AG09309 (cell line): Measurements from ENCODE around the gene IL15RA.

Experiments
- DNase-seq: peaks from one replicate; pipeline ENCODE4 v3.0.0-alpha.2; 2010; ENCODE audit warnings: low read depth
- H3K4me3 ChIP-seq: 2 replicates; pipeline ENCODE4 v1.5.1; 2011; ENCODE audit warnings: mild to moderate bottlenecking, low read depth, low read length, moderate library complexity; ENCODE audit not compliant: control insufficient read depth
- TF ChIP-seq, protein P1 (sequence below): IDR thresholded peaks from 2 replicates; pipeline ENCODE4 v1.5.1; 2011; ENCODE audit warnings: mild to moderate bottlenecking, low read depth, low read length, inconsistent platforms; ENCODE audit not compliant: insufficient read depth, control insufficient read depth; ENCODE audit errors: missing control alignments

IL15RA gene

GRCh38 chr10:5952731-5953385 lies 24.5 kb downstream of the IL15RA start:
- TF ChIP-seq, protein P1, sequence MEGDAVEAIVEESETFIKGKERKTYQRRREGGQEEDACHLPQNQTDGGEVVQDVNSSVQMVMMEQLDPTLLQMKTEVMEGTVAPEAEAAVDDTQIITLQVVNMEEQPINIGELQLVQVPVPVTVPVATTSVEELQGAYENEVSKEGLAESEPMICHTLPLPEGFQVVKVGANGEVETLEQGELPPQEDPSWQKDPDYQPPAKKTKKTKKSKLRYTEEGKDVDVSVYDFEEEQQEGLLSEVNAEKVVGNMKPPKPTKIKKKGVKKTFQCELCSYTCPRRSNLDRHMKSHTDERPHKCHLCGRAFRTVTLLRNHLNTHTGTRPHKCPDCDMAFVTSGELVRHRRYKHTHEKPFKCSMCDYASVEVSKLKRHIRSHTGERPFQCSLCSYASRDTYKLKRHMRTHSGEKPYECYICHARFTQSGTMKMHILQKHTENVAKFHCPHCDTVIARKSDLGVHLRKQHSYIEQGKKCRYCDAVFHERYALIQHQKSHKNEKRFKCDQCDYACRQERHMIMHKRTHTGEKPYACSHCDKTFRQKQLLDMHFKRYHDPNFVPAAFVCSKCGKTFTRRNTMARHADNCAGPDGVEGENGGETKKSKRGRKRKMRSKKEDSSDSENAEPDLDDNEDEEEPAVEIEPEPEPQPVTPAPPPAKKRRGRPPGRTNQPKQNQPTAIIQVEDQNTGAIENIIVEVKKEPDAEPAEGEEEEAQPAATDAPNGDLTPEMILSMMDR: no peak
- no peak overlapping the region for H3K4me3 ChIP-seq
- DNase-seq: no peak

DNA sequence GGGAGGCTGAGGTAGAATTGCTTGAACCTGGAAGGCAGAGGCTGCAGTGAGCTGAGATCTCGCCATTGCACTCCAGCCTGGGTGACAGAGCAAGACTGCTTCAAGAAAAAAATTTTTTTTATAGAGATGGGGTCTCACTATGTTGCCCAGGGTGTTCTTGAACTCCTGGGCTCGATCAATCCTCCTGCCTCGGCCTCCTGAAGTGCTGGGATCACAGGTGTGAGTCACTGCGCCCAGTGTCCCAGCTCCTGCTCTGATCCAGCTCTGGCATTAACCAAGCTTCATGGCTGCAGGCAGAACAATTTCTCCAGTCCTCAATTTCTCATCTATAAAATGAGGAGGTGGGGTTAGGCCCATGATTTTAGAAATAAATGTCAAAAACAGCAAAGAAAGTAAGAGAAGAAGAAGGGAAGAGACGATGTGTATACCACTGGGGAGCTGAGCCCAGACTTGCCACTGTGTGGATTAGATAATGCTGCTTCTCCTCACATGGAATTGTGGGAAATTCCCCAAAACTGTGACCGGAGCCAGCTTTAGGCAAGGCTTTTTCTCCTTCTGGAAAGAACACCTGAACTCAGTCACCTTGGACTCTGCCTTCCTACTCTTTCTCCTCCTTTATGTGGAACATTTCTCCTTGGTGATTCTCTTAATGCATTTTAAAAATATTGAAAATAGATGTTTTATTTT lies 25.5 kb downstream of the IL15RA start:
- no peak overlapping the region for H3K4me3 ChIP-seq
- DNase-seq: no peak
- TF ChIP-seq, protein P1: no peak

DNA sequence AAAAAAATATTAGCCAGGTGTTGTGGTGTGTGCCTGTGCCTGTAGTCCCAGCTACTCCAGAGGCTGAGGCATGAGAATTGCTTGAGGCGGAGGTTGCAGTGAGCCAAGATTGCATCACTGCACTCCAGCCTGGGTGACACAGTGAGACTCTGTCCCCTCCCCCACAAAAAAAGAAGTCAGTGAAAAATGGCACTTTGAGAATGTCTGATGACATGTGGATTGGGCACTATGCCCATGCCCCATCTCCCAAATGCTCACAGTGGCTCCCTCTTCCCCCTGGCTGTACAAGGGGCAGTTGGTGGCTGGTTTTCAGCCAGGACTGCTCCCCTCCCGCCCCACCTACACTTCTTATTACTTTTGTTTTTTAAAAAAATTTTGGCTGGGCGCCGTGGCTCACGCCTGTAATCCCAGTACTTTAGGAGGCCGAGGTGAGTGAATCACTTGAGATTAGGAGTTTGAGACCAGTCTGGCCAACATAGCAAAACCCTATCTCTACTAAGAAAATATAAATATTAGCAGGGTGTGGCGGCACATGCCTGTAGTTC lies 26.1 kb downstream of the IL15RA start:
- TF ChIP-seq, protein P1: no peak
- no peak for DNase-seq

GRCh38 chr10:5949009-5949759 lies 28.2 kb downstream of the IL15RA start:
- TF ChIP-seq, protein P1: peak; percentile 78

More for the DNA sequence above, 26.1 kb downstream of the IL15RA start:
- H3K4me3 ChIP-seq: no peak overlapping the region

DNA sequence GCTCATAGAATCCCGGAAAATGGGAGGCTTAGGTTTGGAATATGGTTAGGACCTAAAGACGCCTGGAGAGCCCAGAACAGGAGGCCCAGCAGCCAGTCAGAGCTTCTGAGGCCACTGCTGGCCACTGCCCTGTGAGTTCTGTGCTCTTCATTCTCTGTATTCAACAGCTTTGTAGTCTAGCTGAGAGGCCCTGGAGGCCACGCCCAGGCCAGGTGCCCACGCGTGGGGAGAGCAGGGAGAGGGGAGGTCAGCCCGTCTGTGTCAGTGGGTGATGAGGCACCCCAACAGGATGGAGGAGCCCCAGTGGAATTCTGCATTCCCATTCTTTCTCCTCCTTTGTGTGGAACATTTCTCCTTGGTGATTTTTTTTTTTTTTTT lies 29.1 kb downstream of the IL15RA start:
- TF ChIP-seq, protein P1: no peak
- no peak for DNase-seq
- no peak overlapping the region for H3K4me3 ChIP-seq

More at GRCh38 chr10:5949009-5949759, 28.2 kb downstream of the IL15RA start:
- no peak overlapping the region for H3K4me3 ChIP-seq
- no peak for DNase-seq

GRCh38 chr10:5947471-5948207 lies 29.7 kb downstream of the IL15RA start:
- TF ChIP-seq, protein P1: no peak
- DNase-seq: no peak

More at GRCh38 chr10:5947471-5948207, 29.7 kb downstream of the IL15RA start:
- H3K4me3 ChIP-seq: no peak overlapping the region
